Fibroblast of skin of back (primary cell): Measurements from ENCODE around the gene PELI2. TPM values are rescaled to one million over a fixed set of nuclear protein-coding genes. Genes with fewer than 3 reads are reported as not detected.
A peak's percentile ranks its signal among the peaks of the same experiment; 100 is the strongest.

Experiments used
- DNase-seq: peaks from one replicate; pipeline ENCODE4 v3.0.0-alpha.2; 2013
- polyA plus RNA-seq, 2 experiments: library from polyadenylated mRNA; unstranded; fragments of 120-200 nt; gene quantifications; one replicate each; pipeline ENCODE4 v1.2.1, GENCODE V29; 2013; ENCODE audit not compliant: insufficient read length in 2 of 2

PELI2 gene
- 7.0 TPM for polyA plus RNA-seq (2013, experiment 1 of 2; ENCODE audit: insufficient read length)
- 9.7 TPM for polyA plus RNA-seq (2013, experiment 2 of 2; ENCODE audit: insufficient read length)

DNA sequence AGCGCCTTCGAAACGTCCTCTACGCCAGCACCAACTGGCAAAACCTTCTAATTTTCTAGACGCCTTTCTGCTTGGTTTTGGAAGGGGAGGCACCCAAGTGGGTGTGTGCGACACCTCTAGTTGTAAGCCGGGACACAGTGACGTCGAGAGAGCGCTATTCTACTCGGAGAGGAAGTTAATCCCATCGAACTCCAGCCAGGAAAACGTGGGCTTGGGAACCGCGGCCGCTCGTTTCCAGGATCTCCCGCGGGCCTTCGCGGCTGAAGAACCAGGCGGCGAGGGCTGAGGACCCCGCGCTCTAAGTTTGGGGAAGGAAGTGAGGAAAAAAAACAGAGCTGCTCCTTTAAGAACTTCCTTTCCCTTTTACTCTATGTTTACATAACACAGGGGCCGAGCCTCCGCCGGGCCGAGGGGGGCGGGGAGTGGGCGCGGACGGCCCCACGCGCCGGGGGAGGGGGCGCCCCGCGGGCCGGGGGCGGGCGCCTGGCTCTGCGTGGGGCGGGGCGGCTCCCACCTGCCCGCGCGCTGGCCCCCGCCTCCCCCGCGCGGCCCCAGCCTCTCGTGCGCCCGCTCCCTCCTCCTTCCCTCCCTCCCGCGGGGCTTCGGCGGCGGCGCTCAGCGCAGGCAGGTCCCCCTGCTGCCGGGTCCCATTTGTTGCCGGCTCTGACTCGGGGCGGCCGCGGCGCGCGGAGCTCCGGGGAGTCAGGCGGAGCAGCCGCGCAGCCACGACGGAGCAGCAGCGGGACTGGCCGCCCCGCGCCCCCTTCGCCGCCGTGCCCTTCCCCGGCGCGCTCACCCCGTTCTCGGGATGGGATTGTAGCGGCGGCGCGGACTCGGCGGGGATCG lies at the start of gene PELI2:
Gene PELI2 (plus strand): TSS at position 647 of the 846 bp plus-strand sequence. CDS start 250 bp downstream, outside the sequence.
- DNase-seq, result peak; percentile 80

GRCh38 chr14:56073799-56074198 lies 44.4 kb upstream of the PELI2 start:
- DNase-seq, result no peak

GRCh38 chr14:56075301-56075700 lies 42.9 kb upstream of the PELI2 start:
- no peak for DNase-seq

- peak; percentile 68 for DNase-seq
Measured at GRCh38 chr14:56081139-56081538, 37.1 kb upstream of the PELI2 start.

DNA sequence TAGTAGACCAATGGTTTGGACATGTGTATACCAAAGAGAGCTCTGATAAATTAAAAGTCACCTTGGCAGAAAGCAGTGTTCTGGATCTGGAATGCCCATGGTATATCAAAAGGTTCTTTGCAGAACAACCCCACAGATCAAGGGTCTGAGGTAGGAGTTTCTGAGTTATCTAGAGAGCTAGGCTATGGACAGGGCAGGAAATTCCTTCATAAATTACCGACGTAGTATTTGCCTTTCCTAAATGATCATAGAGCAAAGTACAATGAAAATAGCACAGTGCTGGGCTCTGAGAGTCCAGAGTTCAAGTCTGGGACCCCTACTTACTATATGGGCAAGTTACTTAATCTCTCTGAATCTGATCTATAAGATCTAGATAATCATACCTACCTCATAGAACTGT lies 35.3 kb upstream of the PELI2 start:
- DNase-seq, result no peak

DNA sequence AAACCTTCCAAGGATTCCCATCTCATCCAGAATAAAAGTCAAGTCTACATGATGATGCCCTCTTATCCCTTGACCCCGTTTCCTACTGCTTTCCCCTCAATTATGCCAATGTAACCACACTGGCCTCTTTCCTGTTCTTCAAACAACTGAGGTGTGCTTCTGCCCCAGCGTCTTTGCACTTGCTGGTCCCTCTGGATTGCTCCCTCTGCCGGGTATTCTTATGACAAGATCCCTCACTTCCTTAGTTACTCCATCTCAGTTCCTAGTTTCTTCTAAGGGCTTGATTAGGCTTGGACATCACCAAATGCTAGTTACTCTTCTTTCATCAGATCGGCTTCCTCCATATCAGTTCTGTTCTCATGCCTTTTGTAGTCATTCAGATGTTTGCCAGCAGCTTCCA lies 32.7 kb upstream of the PELI2 start:
- no peak for DNase-seq

DNA sequence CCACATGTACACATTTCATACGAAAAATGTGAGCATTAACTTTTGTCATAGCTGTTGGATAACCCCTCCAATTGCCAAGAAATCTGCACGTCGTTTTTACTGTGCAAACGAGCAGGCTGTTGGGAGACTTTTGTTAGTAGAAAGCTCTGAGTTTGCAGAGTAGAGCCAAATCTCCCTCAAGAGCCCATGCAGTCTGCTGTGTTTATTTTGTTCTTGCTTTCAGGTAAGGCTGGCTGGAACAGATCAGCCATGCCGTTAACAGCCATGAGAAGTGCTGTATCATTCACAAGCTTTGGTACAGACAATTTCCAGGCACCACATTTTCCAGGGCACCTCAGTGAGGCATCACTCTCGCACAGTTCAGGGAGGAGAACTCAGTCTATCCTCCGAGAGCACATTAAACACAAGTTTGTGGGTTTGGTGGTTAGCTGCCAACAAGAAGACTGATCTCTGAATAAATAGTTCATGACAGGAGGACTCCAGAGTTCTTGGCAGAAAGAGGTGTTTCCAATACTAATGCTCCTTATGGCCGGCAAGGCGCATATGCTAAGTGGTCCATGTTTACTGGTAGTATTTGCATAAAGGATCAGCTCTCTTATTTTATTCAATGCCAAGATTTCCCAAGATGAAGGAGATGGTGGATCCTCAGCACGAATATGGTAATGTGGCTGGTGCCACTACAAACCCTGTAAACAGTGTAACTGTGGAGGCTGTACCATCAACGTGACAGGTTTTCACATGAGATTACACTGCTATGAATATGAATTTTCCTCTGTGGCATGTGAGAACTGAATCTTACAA lies 30.3 kb upstream of the PELI2 start:
- no peak for DNase-seq

DNA sequence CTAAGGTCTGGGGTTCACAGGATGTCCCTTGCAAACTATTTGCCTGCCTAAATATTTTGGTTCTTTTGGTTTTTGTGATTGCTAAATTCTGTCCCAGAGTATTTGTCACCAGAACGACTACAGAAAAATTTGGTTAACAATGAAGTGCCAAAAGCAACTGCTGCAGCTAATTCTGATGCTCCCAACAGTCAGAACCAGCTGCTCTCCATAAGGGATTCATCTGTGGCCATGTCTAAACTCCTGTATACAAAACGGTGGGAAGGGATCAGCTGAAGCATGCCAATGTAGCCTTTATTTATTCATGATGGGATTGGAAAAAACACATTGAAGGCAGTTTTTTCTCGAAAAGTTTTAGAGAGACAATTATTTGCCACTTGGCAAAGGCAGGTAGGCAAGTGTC lies 29.3 kb upstream of the PELI2 start:
- no peak for DNase-seq

DNA sequence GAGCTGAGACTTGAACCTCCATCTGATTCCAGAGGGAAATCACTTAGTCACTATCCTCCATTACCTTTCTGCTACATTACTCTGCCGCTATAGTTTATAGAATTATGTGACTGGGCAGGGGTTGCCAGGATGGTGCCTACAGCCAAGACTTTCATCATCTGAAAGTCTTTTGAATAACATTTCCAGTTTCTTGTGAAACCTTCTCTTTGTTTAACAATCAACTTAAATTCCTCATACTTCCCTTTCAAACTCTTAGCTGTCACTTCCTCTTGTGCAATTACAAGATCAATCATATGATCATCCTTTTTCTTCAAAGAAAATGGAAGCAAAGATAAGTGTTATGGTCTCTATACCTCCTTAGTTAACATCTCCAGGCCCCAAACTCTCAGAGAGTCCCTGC lies 25.4 kb upstream of the PELI2 start:
- no peak for DNase-seq

GRCh38 chr14:56094076-56094475 lies 24.1 kb upstream of the PELI2 start:
- no peak for DNase-seq

DNA sequence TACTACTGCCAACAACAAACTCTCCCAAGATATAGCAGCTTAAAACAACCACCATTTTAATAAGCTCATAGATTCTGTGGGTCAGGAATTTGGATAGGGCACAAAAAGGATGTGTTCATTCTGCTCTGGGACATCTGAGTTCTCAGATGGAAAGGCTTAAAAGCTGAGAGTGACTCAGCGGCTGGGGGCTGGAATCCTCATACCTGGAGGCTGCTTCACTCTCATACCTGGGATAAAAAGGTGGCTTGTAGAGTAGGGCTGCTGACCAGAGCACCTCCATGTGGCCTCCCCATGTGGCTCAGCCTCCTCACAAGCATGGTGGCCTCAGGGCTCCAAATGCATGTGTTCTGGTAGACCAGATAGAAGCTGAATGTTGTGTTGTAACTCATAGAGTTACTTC lies 20.2 kb upstream of the PELI2 start:
- no peak for DNase-seq

- DNase-seq, result peak; percentile 63
Measured at GRCh38 chr14:56099081-56099797, 19.0 kb upstream of the PELI2 start.

GRCh38 chr14:56100556-56100955 lies 17.7 kb upstream of the PELI2 start:
- peak; percentile 81 for DNase-seq

GRCh38 chr14:56102941-56103340 lies 15.3 kb upstream of the PELI2 start:
- DNase-seq, result peak; percentile 36

GRCh38 chr14:56107615-56108014 lies 10.6 kb upstream of the PELI2 start:
- no peak for DNase-seq

- DNase-seq, result no peak
Measured at GRCh38 chr14:56108057-56108456, 10.2 kb upstream of the PELI2 start.

- no peak for DNase-seq
Measured at GRCh38 chr14:56112781-56113180, 5.4 kb upstream of the PELI2 start.

- DNase-seq, result no peak
Measured at GRCh38 chr14:56115334-56115870, 2.8 kb upstream of the PELI2 start.

GRCh38 chr14:56115976-56116893 lies 2.0 kb upstream of the PELI2 start:
- DNase-seq, result no peak

DNA sequence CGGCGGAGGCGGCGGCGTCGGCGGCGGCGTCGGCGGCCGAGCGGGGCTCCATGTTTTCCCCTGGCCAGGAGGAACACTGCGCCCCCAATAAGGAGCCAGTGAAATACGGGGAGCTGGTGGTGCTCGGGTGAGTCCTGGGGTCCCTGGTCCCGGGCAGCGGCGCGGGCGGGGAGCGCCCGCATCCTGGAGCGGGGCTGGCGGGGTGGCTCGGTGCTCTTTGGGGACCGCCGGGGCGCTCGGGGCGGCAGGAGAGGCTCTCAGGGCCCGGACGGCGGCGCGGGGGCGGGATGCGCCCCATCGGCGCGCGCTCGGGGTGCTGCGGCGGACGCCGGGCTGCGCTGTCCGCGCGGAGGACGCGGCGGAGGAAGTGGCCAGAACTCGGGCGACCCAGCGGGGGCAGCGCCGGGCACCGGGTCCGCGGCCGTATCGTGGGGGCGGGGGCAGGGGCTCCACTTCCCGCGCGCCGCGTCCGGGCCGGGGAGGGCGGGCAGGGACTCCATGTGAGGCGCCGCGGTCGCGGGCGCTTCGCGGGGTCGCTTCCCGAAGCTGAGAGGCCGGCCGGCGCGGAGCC lies 485 bp downstream of the PELI2 start:
- DNase-seq, result no peak
